Upper lobe of left lung (tissue), 4 donors: ENCODE measurements around the gene ASB2.

Experiments used
- CTCF ChIP-seq, 6 experiments: fragments of 450-650 bp in 4 of 6; fragments of 200-600 bp in 2 of 6; sonication (generic) in 2 of 6; IDR thresholded peaks; one replicate each; pipeline ENCODE4 v1.5.1; 2016 to 2019; ENCODE audit warnings: antibody characterized with exemption in 6 of 6
- EP300 ChIP-seq, 4 donors: sonication (generic); formaldehyde crosslinking; IDR thresholded peaks; one replicate each; pipeline ENCODE4 v1.5.1; 2017; ENCODE audit warnings: antibody characterized with exemption in 4 of 4, control low read depth in 2 of 4
- POLR2A ChIP-seq, 4 donors: fragments of 450-650 bp; IDR thresholded peaks; one replicate each; pipeline ENCODE4 v1.5.1; 2016 to 2017; ENCODE audit warnings: antibody characterized with exemption in 4 of 4, mild to moderate bottlenecking in 2 of 4
- POLR2AphosphoS5 ChIP-seq, 2 donors: sonication (generic); formaldehyde crosslinking; IDR thresholded peaks; one replicate each; pipeline ENCODE4 v1.5.1; 2017; ENCODE audit warnings: antibody characterized with exemption in 2 of 2

GRCh38 chr14:93959239-93960107 is 16.9 kb downstream of the ASB2 start:
- TF ChIP-seq CTCF (IDR thresholded peaks at IDR 0.05) (no peak), POLR2A (IDR thresholded peaks at IDR 0.05) (no peak), EP300 (IDR thresholded peaks at IDR 0.05) (no peak), POLR2AphosphoS5 (IDR thresholded peaks at IDR 0.05) (peak in 1 of 2 donors; percentile 36)
